ENCODE data around the gene ADCY6.

Gene ADCY6

DNA sequence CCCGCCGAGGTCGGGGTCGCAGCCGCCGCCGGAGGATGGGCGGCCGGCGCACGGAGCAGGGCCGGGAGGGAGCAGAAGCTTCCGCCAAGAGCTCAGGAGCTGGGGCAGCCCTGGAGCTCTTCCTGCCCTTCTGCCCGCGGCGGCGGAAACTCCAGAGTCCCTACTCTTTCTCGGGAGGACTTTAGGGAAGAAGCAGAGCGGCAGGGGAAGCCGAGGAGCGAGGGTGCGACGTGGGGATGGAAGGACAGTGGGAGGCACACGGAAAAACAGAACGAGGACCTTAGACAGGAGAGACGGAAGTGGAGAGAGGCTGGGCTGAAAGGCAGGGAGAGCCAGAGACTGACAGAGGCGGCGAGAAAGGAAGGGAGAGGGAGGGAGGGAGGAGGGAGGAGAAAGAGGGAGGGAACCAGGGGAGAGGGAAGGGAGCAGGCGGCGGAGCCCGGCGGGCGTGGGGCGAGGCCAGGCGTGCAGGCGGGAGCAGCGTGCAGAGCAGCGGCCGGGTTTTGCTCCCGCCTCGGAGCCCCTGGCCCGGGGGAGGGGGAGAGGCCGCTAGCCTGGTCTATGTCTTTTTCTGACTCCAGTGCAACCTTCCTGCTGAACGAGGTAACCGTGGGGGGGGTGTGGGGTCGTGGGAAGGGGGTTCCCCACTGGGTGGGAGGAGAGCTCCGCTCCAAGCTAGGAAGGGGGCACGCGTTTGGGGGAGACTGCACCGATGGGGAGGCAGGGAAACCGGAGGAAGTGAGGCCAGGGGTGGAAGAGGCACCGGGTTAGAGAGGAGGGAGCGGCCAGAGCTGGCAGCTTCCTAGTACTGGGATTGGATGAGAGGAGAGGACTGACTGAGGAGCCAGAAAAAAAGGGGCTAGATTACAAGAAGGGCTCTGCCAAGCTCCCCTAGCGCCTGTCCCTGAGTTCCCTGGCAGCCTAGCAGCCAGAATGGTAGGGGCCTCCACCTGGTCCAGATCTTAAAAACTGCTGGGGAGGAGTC lies 26.5 kb upstream of the ADCY6 start:
- peak; percentile 71 for DNase-seq

GRCh38 chr12:48814262-48815125 lies 25.6 kb upstream of the ADCY6 start:
- peak; percentile 28 for DNase-seq

DNA sequence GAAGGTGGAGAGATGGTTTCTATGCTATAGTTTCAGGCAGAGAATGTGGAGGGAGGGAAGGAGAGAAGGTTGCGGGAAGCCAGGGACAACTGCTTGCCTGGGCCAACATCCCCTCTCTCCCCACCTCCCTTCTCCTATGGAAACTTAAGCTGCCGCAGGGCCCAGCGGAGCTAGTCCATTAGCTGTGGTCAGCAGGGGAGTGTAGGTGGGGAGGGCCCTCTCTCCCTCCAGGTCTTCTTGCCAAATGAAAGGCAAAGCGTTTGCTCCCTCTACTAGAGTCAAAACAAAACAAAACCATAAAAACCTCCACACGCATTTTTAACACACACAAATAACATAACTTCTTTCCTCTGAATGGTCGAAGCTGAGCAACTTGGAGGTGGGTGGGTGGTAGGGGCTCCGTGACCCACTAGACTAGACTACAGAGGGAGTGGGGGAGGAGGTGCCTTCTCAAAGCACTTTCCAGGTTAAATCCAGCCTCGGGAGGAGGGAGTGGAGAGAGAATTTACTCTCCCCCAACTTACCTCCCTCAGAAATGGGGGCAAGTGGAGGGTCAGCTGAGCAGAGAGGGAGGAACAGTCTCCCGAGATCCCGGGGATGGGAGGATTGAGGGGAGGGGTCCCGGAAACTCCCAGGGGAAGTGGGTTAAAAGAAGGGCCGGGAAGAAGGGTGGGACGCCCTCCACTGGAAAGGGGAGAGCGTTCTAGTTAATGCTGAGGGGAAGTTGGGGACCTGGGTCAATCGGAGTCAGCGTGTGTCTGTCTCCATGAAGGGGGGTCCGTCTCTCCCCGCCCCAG lies 24.8 kb upstream of the ADCY6 start:
- DNase-seq: no peak

DNA sequence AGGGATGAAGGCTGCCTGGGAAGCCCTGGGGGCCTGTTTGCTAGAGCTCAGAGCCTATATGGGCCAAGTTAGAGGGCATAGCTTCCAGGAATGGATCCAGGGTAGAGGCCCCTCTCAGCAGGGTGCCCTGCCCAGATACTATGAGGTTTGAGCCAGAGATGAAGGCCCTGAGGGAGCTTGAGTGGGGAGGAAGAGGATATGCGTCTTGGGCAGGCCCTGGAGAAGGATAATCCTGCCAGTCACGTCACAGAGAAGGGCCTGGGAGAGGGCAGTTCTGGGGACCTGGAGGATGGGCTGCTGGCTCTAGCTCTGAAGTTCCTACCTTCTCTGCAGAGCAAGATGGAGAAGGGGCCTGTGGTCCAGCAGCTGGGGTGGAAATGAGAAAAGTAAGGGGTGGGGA lies 23.5 kb upstream of the ADCY6 start:
- no peak for DNase-seq

GRCh38 chr12:48811437-48812090 lies 22.7 kb upstream of the ADCY6 start:
- DNase-seq: no peak

DNA sequence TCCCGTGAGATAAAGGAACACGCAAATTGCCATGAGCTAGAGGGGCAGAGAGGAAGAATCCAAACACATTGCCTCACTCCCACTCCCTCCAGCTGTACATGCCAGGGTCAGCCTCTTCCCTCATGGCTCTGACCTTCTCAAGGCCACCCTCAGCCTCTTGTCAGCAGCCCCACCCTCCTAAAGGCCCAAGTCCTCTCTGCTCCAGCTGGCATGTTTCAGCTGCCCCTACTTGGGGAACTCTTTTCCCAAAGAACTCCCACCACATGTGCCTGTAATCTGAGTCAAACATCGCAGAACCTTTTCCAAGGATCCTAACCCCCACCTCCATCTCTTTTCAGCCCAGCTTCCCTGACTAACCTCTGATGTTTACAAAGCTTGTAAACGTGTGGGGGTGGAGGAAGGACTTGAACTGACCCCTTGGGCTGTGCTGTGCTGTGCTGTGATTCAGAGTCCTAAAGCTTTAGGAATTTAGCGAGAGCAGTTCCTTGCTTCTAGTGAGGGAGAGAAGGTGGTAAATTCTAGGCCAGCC lies 22.1 kb upstream of the ADCY6 start:
- DNase-seq: no peak

DNA sequence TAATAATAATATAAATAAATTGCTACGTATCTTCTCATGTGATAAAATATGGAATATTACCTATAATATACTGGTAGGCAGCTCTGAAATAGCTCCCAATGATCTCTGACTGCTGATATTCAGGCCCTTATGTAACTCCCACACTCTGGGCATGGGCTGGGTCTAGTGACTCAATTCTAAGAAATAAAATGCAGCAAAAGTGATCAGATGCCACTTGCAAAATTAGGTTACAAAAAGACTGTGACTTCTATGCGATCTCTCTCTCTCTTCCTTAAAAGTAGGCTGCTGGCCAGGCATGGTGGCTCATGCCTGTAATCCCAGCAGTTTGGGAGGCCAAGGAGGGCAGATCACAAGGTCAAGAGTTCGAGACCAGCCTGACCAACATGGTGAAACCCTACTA lies 19.1 kb upstream of the ADCY6 start:
- DNase-seq: no peak

DNA sequence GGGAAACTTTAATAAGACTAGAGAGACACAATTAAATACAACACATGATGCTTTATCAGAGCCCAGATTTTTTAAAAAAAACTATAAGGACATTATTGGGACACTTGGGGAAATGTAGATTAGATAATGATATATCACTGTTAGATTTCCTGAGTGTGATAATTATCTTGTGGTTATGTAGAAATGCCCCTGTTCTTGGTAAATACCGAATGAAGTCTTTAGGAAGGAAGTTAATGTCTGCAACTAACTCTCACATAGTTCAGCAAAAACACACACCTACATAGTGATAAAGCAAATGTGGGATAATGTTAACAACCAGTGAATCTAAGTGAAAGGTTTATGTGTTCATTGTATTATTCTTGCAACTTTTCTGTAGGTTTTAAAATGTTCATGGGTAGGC lies 14.8 kb upstream of the ADCY6 start:
- DNase-seq: no peak

GRCh38 chr12:48800971-48801370 lies 12.1 kb upstream of the ADCY6 start:
- DNase-seq: no peak

GRCh38 chr12:48800457-48800856 lies 11.6 kb upstream of the ADCY6 start:
- DNase-seq: no peak

- DNase-seq: no peak
Observed at GRCh38 chr12:48796976-48797375, 8.1 kb upstream of the ADCY6 start.

- DNase-seq: peak; percentile 74
Observed at GRCh38 chr12:48795550-48796455, 6.9 kb upstream of the ADCY6 start.

GRCh38 chr12:48794870-48795269 lies 6.0 kb upstream of the ADCY6 start:
- no peak for DNase-seq

DNA sequence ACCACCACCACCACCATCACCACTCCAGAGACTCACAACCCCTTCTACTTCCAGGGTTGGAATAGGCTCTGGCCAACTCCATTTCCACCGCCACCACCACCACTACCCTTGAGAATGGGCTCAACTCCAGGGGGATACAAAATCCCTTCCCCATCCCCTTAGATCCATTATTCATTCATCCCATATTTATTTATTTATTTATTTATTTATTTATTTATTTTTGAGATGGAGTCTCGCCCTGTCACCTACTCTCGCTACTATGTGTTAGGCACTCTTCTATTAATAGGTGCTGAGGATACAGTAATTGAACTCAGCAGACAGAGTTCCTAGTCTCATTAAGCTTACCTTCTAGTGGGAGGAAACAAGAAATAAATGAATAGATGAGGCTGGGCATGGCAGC lies 4.8 kb upstream of the ADCY6 start:
- DNase-seq: no peak

GRCh38 chr12:48789858-48790326 lies 1.0 kb upstream of the ADCY6 start:
- DNase-seq: no peak

- DNase-seq: no peak
Observed at GRCh38 chr12:48788524-48788853, 400 bp downstream of the ADCY6 start.

- DNase-seq: no peak
Observed at GRCh38 chr12:48787791-48788523, 932 bp downstream of the ADCY6 start.

DNA sequence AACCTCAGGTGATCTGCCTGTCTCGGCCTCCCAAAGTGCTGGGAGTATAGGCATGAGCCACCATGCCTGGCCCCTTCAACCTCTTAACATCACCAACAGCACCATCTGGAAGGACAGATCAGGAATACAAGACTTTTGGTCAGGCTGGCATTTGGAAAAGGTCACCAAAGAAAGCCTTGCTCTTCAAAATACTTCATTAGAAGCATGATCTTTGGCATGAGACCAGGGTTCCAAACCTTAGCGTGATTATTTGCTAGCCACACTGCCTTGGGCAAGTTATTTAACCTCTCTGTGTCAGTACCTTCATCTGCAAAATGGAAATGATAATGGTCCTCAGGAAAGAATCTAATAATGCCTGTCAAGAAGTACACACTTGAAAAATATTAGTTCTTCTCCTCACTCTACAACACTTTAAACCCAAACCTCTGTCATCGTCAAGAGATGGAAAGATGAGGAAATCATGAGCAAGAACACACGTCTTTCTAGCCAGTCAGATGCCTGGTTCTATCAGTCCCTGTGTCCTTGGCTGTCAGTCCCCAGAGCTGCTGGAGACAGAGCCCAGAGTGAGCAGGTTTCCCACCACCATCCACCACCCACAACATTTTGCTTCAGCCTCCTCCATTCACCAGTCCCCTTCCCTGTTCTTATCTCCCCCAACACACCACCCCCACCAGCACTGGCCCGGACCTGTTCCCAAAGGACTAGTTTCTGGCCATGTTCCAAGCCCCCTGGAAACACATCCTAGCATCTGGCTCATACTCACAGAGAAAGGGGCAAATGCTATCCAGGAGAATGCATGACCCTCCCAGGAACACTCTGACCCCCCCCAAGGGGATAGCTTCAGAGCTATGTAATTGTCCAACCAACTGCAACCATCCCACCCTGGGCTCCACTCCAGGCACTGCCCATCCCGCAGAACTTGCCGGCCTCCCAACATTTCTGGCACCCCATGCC lies 2.0 kb downstream of the ADCY6 start:
- DNase-seq: no peak

- no peak for DNase-seq
Observed at GRCh38 chr12:48783432-48783831, 5.5 kb downstream of the ADCY6 start.
